ENCODE measurements around the gene ENGASE.

ENGASE gene

DNA sequence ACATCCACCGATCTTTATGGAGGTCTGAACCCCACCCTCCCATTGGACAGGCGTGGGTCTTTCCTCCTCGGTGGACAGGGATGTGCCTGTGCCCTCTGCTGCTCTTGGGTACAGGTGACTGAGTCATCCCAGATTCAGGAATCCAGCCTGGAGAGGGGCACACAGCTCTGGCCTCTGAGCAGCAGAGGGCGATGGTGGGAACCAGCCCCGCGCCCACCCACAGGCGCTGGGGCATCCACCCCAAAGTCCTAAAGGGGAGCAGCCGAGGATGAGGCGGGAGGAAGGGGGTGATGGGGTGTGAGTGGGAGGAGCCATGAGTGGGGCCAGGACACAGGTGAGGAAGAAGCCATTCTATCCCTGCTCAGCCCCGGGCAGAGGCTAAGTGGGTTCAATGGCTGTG, 35.0 kb downstream of the ENGASE start:
- TF ChIP-seq SIN3A (IDR thresholded peaks at IDR 0.05; ENCODE audit: borderline replicate concordance, insufficient read depth, low read length) (no peak), POLR2AphosphoS5 (IDR thresholded peaks at IDR 0.05; ENCODE audit: low read depth, low read length) (no peak), FOXP2 (optimal IDR thresholded peaks at IDR 0.05; ENCODE audit: borderline replicate concordance, extremely low read depth, extremely low read length, insufficient read depth) (no peak), TAF1 (IDR thresholded peaks at IDR 0.05; ENCODE audit: borderline replicate concordance, insufficient read depth, low read length) (no peak)
- TF ChIP-seq, protein P1, sequence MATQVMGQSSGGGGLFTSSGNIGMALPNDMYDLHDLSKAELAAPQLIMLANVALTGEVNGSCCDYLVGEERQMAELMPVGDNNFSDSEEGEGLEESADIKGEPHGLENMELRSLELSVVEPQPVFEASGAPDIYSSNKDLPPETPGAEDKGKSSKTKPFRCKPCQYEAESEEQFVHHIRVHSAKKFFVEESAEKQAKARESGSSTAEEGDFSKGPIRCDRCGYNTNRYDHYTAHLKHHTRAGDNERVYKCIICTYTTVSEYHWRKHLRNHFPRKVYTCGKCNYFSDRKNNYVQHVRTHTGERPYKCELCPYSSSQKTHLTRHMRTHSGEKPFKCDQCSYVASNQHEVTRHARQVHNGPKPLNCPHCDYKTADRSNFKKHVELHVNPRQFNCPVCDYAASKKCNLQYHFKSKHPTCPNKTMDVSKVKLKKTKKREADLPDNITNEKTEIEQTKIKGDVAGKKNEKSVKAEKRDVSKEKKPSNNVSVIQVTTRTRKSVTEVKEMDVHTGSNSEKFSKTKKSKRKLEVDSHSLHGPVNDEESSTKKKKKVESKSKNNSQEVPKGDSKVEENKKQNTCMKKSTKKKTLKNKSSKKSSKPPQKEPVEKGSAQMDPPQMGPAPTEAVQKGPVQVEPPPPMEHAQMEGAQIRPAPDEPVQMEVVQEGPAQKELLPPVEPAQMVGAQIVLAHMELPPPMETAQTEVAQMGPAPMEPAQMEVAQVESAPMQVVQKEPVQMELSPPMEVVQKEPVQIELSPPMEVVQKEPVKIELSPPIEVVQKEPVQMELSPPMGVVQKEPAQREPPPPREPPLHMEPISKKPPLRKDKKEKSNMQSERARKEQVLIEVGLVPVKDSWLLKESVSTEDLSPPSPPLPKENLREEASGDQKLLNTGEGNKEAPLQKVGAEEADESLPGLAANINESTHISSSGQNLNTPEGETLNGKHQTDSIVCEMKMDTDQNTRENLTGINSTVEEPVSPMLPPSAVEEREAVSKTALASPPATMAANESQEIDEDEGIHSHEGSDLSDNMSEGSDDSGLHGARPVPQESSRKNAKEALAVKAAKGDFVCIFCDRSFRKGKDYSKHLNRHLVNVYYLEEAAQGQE (IDR thresholded peaks at IDR 0.05; ENCODE audit: insufficient read depth in 1 of 2, low read depth in 2 of 2, low read length in 2 of 2), result no peak

DNA sequence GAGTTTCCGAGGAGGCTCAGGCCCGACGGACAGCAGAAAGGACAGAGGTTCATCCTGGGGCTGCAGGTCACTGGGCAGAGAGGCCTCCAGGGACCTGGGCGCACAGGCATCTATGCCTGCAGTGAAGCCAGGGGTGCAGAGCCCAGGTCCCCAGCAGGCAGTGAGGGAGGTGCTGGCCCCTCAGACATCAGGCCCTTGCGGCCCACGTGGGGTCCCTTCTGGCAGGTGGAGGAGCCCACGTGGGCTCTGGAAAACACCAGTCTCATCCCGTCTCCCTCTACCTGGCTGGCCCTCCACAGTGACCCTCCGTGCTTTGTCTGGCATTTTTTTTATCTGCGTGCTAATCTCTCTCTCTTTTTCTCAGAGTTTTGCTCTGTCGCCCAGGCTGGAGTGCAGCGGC, 36.5 kb downstream of the ENGASE start:
- TF ChIP-seq POLR2AphosphoS5 (IDR thresholded peaks at IDR 0.05; ENCODE audit: low read depth, low read length) (no peak), TAF1 (IDR thresholded peaks at IDR 0.05; ENCODE audit: borderline replicate concordance, insufficient read depth, low read length) (no peak), SIN3A (IDR thresholded peaks at IDR 0.05; ENCODE audit: borderline replicate concordance, insufficient read depth, low read length) (no peak), FOXP2 (optimal IDR thresholded peaks at IDR 0.05; ENCODE audit: borderline replicate concordance, extremely low read depth, extremely low read length, insufficient read depth) (no peak)
- TF ChIP-seq, protein P1 (IDR thresholded peaks at IDR 0.05; ENCODE audit: insufficient read depth in 1 of 2, low read depth in 2 of 2, low read length in 2 of 2), result no peak

DNA sequence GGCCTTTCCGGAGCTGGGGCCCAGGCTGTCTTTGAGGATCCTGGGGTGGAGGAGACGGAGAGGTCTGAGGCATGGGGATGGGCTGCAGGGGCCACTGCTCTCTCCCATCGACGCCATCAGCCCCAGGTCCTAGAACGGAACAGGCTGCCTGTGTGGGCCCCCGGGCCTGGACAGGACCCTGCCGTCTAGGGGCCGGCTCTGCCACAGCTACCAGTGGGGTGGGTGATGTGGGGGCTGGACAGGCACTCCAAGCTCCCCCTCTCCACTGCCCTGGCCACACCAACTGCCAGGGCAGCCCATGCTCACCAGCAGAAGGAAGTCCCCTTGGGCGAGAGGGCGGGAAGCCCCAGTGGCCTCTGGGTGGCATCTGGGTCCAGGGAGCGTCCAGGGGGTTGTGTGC, 37.8 kb downstream of the ENGASE start:
- TF ChIP-seq SIN3A (IDR thresholded peaks at IDR 0.05; ENCODE audit: borderline replicate concordance, insufficient read depth, low read length) (no peak), POLR2AphosphoS5 (IDR thresholded peaks at IDR 0.05; ENCODE audit: low read depth, low read length) (no peak), FOXP2 (optimal IDR thresholded peaks at IDR 0.05; ENCODE audit: borderline replicate concordance, extremely low read depth, extremely low read length, insufficient read depth) (no peak), TAF1 (IDR thresholded peaks at IDR 0.05; ENCODE audit: borderline replicate concordance, insufficient read depth, low read length) (no peak)
- TF ChIP-seq, protein P1 (IDR thresholded peaks at IDR 0.05; ENCODE audit: insufficient read depth in 1 of 2, low read depth in 2 of 2, low read length in 2 of 2), result no peak

DNA sequence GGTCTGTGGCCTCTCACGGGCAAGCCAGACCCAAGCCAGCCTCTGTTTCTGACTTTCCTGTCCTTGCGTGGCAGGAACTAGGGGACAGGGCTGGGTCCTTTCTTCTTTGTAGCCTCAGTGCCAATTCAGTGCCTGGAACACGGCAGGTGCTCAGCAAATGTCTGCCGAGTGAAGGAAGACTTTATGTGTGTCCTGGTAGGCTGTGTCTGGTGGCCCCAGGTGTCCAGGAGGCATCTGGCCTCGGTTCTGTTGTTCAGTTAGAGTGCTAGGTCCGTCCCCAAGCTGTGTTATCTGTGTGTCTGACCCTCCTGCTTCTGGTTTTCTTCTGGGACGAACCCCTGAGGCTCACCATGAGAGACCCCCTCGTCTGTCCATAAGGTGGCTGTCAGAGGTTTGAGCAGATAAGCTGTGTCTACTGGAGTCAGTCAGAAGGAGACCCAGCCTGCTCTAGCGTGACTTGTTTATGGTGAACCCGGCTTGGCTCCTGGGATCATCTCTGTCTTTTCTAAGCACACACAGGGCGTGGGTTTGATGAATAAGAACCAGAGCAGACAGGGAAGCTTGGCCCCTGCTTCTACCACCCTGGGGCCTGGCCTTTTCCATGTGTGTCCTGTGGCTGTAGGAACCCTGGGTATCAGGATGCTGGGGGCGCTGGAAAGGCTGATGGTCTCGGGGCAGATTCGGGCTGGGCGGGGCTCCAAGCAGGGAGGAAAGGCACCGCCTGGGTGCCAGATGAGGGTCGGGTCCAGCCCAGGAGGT, 39.3 kb downstream of the ENGASE start:
- TF ChIP-seq POLR2AphosphoS5 (IDR thresholded peaks at IDR 0.05; ENCODE audit: low read depth, low read length), result no peak
- TF ChIP-seq, protein P1 (IDR thresholded peaks at IDR 0.05; ENCODE audit: insufficient read depth in 1 of 2, low read depth in 2 of 2, low read length in 2 of 2), result no peak
- TF ChIP-seq FOXP2 (optimal IDR thresholded peaks at IDR 0.05; ENCODE audit: borderline replicate concordance, extremely low read depth, extremely low read length, insufficient read depth), result no peak
- no peak for TF ChIP-seq TAF1 (IDR thresholded peaks at IDR 0.05; ENCODE audit: borderline replicate concordance, insufficient read depth, low read length)
- no peak for TF ChIP-seq SIN3A (IDR thresholded peaks at IDR 0.05; ENCODE audit: borderline replicate concordance, insufficient read depth, low read length)
